HepG2 (cell line): ENCODE results near the gene WNK2. TPM values are rescaled to one million over a fixed set of nuclear protein-coding genes. Genes with fewer than 3 reads are reported as not detected.

Source experiments
- ATAC-seq: fragments of 200-7000 bp; cut with Tn5 transposase; 3 replicates; pipeline ENCODE4 v1.9.1; 2020; ENCODE audit warnings: mild to moderate bottlenecking, moderate library complexity
- BruUV-seq: library from RNA; stranded (reverse); fragments of 400-500 nt; replicated peaks from 2 replicates; lab custom pipeline; 2021; lab: Mats Ljungman, UMichigan
- CTCF ChIA-PET: fragments of 300-600 bp; formaldehyde crosslinking; extraction: SDS; loops from one replicate; lab custom pipeline; 2021; ENCODE audit warnings: low total read pairs, inconsistent platforms, low intra/inter-chr PET ratio; lab: Yijun Ruan, JAX
- POLR2A ChIA-PET: fragments of 350-600 bp; sonication (Branson Sonifier 250); formaldehyde crosslinking; loops from one replicate; lab custom pipeline; 2020; ENCODE audit warnings: antibody characterized with exemption, inconsistent platforms; lab: Yijun Ruan, JAX
- DNase-seq: peaks from one replicate; pipeline ENCODE4 v3.0.0-alpha.2; 2015; ENCODE audit warnings: low spot score
- FAIRE-seq: peaks from 3 replicates; lab custom pipeline; 2011; peaks lifted over from hg19 to GRCh38; lab: Jason Lieb, UNC
- H2AFZ ChIP-seq: one replicate; pipeline ENCODE4 v1.6.1; 2011; ENCODE audit warnings: low read length, inconsistent platforms
- H3K27ac ChIP-seq: fragments of 300-600 bp; 3 replicates; pipeline ENCODE4 v1.8.0; 2011; ENCODE audit warnings: mixed run types, mild to moderate bottlenecking, mixed read lengths, low read length, inconsistent platforms; ENCODE audit not compliant: insufficient read depth; ENCODE audit errors: extremely low read length
- H3K27me3 ChIP-seq, 2 experiments: fragments of 200-600 bp in 1 of 2; 2 replicates in 1 of 2; 3 replicates in 1 of 2; pipeline versions ENCODE4 v1.6.0 to v1.8.0; 2011; ENCODE audit warnings: low read length in 2 of 2, mild to moderate bottlenecking in 2 of 2, moderate library complexity in 2 of 2, inconsistent platforms in 1 of 2; ENCODE audit not compliant: insufficient read depth in 2 of 2, control insufficient read depth in 1 of 2
- H3K36me3 ChIP-seq, 2 experiments: fragments of 200-600 bp in 1 of 2; replicated peaks in 1 of 2; 2 replicates in 1 of 2; 3 replicates in 1 of 2; pipeline versions ENCODE4 v1.5.1 to v1.8.0; 2011; ENCODE audit warnings: low read length in 2 of 2, inconsistent platforms in 1 of 2; ENCODE audit not compliant: insufficient read depth in 2 of 2, control insufficient read depth in 1 of 2
- H3K4me1 ChIP-seq: 2 replicates; pipeline ENCODE4 v1.5.1; 2012; ENCODE audit warnings: low read length, inconsistent platforms; ENCODE audit not compliant: insufficient read depth
- H3K4me2 ChIP-seq: 2 replicates; pipeline ENCODE4 v1.6.0; 2011; ENCODE audit warnings: low read depth, low read length, inconsistent platforms
- H3K4me3 ChIP-seq, 3 experiments: fragments of 200-600 bp in 1 of 3; sonication (generic), shearing (Covaris generic) in 1 of 3; replicated peaks in 1 of 3; 2 replicates each; pipeline ENCODE4 v1.5.1; 2011 to 2016; ENCODE audit warnings: low read length in 3 of 3, inconsistent platforms in 2 of 3, low read depth in 2 of 3, mild to moderate bottlenecking in 2 of 3, control low read depth in 1 of 3, mixed read lengths in 1 of 3; ENCODE audit not compliant: insufficient read depth in 1 of 3
- H3K79me2 ChIP-seq: one replicate; pipeline ENCODE4 v1.6.1; 2011; ENCODE audit warnings: low read length, inconsistent platforms; ENCODE audit not compliant: insufficient read depth
- H3K9ac ChIP-seq: 2 replicates; pipeline ENCODE4 v1.6.0; 2011; ENCODE audit warnings: mild to moderate bottlenecking, low read depth, low read length, inconsistent platforms; ENCODE audit not compliant: insufficient read depth
- H3K9me3 ChIP-seq: 2 replicates; pipeline ENCODE4 v1.5.1; 2012; ENCODE audit warnings: mild to moderate bottlenecking, low read length
- H4K20me1 ChIP-seq: 2 replicates; pipeline ENCODE4 v1.6.0; 2011; ENCODE audit warnings: inconsistent platforms, mild to moderate bottlenecking, low read length, moderate library complexity; ENCODE audit not compliant: insufficient read depth
- ARHGAP35 ChIP-seq: sonication (generic); formaldehyde crosslinking; IDR thresholded peaks from 2 replicates; pipeline ENCODE4 v1.9.0; 2022; ENCODE audit warnings: mild to moderate bottlenecking, inconsistent platforms, moderate library complexity, missing genetic modification reagents, borderline replicate concordance
- KLF9 ChIP-seq: IDR thresholded peaks from 2 replicates; pipeline ENCODE4 v1.6.1; 2016; ENCODE audit warnings: low read depth
- MYNN ChIP-seq: sonication (generic); formaldehyde crosslinking; IDR thresholded peaks from 2 replicates; pipeline ENCODE4 v1.4.0; 2020; ENCODE audit warnings: mild to moderate bottlenecking, low read depth, missing genetic modification reagents
- NFKBIZ ChIP-seq: IDR thresholded peaks from 2 replicates; pipeline ENCODE4 v1.6.1; 2018; ENCODE audit warnings: missing genetic modification reagents, missing compliant biosample characterization
- RBAK ChIP-seq: sonication (generic); formaldehyde crosslinking; IDR thresholded peaks from 2 replicates; pipeline ENCODE4 v1.5.1; 2020; ENCODE audit warnings: mild to moderate bottlenecking, missing genetic modification reagents
- RBM39 ChIP-seq: fragments of 200-400 bp; formaldehyde crosslinking; IDR thresholded peaks from one replicate; pipeline ENCODE4 v1.6.1; 2018; ENCODE audit warnings: antibody characterized with exemption, mild to moderate bottlenecking, low read depth, low read length; ENCODE audit not compliant: poor library complexity, severe bottlenecking
- SRSF4 ChIP-seq: fragments of 200-400 bp; formaldehyde crosslinking; IDR thresholded peaks from one replicate; pipeline ENCODE4 v1.6.1; 2018; ENCODE audit warnings: mild to moderate bottlenecking, low read depth, low read length, moderate library complexity; ENCODE audit not compliant: poor library complexity, severe bottlenecking
- ZBTB7B ChIP-seq: sonication (generic); formaldehyde crosslinking; IDR thresholded peaks from 2 replicates; pipeline ENCODE4 v1.4.0; 2020; ENCODE audit warnings: missing genetic modification reagents
- ZNF180 ChIP-seq: sonication (generic); formaldehyde crosslinking; IDR thresholded peaks from 2 replicates; pipeline ENCODE4 v1.4.0; 2020; ENCODE audit warnings: low read depth, missing genetic modification reagents, borderline replicate concordance
- ZNF264 ChIP-seq: sonication (generic); formaldehyde crosslinking; IDR thresholded peaks from 2 replicates; pipeline ENCODE4 v1.4.0; 2020; ENCODE audit warnings: missing genetic modification reagents
- ZNF576 ChIP-seq: sonication (generic); formaldehyde crosslinking; IDR thresholded peaks from 2 replicates; pipeline ENCODE4 v1.4.0; 2020; ENCODE audit warnings: mild to moderate bottlenecking, missing genetic modification reagents
- ZNF766 ChIP-seq: sonication (generic); formaldehyde crosslinking; IDR thresholded peaks from 2 replicates; pipeline ENCODE4 v1.5.0; 2020; ENCODE audit warnings: missing genetic modification reagents, borderline replicate concordance
- ZNF781 ChIP-seq: sonication (generic); formaldehyde crosslinking; IDR thresholded peaks from 2 replicates; pipeline ENCODE4 v1.5.1; 2020; ENCODE audit warnings: borderline replicate concordance, mild to moderate bottlenecking, missing genetic modification reagents; ENCODE audit errors: not compliant biosample characterization
- ZNF784 ChIP-seq: sonication (generic); formaldehyde crosslinking; IDR thresholded peaks from 2 replicates; pipeline ENCODE4 v1.5.1; 2020; ENCODE audit warnings: missing genetic modification reagents, mild to moderate bottlenecking, borderline replicate concordance
- WGBS: methylation state at CpG from one replicate; pipeline ENCODE4 v1.1.6; 2017; ENCODE audit warnings: low lambda C conversion rate; 5-methylcytosine and 5-hydroxymethylcytosine counted together
- in situ Hi-C: cut with HindIII; loops from 2 replicates; pipeline ENCODE4 v1.10.0; 2017; ENCODE audit warnings: low pct_unique_long_range_greater_than_20kb; ENCODE audit not compliant: extremely low pct_ligation_motif_present
- intact Hi-C: fragments of 100-400 bp; cut with micrococcal nuclease; formaldehyde crosslinking; loops from one replicate; pipeline ENCODE4 v1.10.0; 2022; ENCODE audit not compliant: unreplicated experiment
- polyA plus RNA-seq, 8 experiments: library from polyadenylated mRNA; depleted of rRNA in 3 of 8; stranded (reverse) in 7 of 8; unstranded in 1 of 8; fragments of >200 nt; fragmentation: Illumina TruSeq in 4 of 8; extraction: Trizol in 4 of 8; gene quantifications; 2 replicates each; pipeline versions ENCODE4 v1.2.1 to v1.2.3, GENCODE V29; 2011 to 2016; ENCODE audit warnings: low read depth in 4 of 8, missing spikeins in 1 of 8, mixed read lengths in 1 of 8; ENCODE audit not compliant: insufficient read depth in 1 of 8
- total RNA-seq, 5 experiments: library from RNA; depleted of rRNA; stranded (reverse); fragments of >200 nt; fragmentation: Illumina TruSeq; extraction: Trizol; gene quantifications; 2 replicates each; pipeline ENCODE4 v1.2.3, GENCODE V29; 2016; ENCODE audit warnings: low read depth in 1 of 5
- TF ChIP-seq, protein P1 (sequence below): sonication (generic); formaldehyde crosslinking; IDR thresholded peaks from 2 replicates; pipeline ENCODE4 v1.4.0; 2020; ENCODE audit warnings: missing genetic modification reagents, borderline replicate concordance
- TF ChIP-seq, protein P2 (sequence below): sonication (generic); formaldehyde crosslinking; conservative IDR thresholded peaks from 2 replicates; pipeline ENCODE4 v1.8.0; 2022; ENCODE audit warnings: missing genetic modification reagents
- TF ChIP-seq, protein P3 (sequence below): sonication (generic); formaldehyde crosslinking; IDR thresholded peaks from 2 replicates; pipeline ENCODE4 v1.5.0; 2020; ENCODE audit warnings: missing genetic modification reagents

Gene WNK2
- total and polyA plus RNA-seq, 2 of the 13 experiments (the other 11 are each of a cell fraction or from before 2014, with no cell fraction given): 10.5 to 12.0 TPM

- BruUV-seq: no TSS peak
- H3K36me3 ChIP-seq: peaks cover 8 to 19% of the 10 kb centered on the region in 2 experiments; a peak in 3 of 5 replicates
- POLR2A ChIA-PET: no interaction called here
Measured at GRCh38 chr9:93294011-93294410, 110.1 kb downstream of the WNK2 start.

More at GRCh38 chr9:93294011-93294410, 110.1 kb downstream of the WNK2 start:
- Histone ChIP-seq H3K27ac (no peak overlapping the region), H3K9ac (no peak overlapping the region), H3K4me3 (no peak overlapping the region), H3K79me2 (no peaks in the 10 kb centered on the region), H3K9me3 (no peaks in the 10 kb centered on the region), H3K27me3 (no peaks in the 10 kb centered on the region), H3K4me2 (no peak overlapping the region), H3K4me1 (peaks cover 58% of the 10 kb centered on the region), H4K20me1 (no peaks in the 10 kb centered on the region), H2AFZ (no peak overlapping the region)
- DNase-seq (no peak), FAIRE-seq (no peak), ATAC-seq (no peak)
- TF ChIP-seq, protein P1, sequence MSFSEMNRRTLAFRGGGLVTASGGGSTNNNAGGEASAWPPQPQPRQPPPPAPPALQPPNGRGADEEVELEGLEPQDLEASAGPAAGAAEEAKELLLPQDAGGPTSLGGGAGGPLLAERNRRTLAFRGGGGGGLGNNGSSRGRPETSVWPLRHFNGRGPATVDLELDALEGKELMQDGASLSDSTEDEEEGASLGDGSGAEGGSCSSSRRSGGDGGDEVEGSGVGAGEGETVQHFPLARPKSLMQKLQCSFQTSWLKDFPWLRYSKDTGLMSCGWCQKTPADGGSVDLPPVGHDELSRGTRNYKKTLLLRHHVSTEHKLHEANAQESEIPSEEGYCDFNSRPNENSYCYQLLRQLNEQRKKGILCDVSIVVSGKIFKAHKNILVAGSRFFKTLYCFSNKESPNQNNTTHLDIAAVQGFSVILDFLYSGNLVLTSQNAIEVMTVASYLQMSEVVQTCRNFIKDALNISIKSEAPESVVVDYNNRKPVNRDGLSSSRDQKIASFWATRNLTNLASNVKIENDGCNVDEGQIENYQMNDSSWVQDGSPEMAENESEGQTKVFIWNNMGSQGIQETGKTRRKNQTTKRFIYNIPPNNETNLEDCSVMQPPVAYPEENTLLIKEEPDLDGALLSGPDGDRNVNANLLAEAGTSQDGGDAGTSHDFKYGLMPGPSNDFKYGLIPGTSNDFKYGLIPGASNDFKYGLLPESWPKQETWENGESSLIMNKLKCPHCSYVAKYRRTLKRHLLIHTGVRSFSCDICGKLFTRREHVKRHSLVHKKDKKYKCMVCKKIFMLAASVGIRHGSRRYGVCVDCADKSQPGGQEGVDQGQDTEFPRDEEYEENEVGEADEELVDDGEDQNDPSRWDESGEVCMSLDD (CRISPR knock-in tag): no peak
- TF ChIP-seq SRSF4 (no peak), KLF9 (CRISPR knock-in tag) (no peak), ZBTB7B (no peak), ZNF766 (no peak), MYNN (CRISPR knock-in tag) (no peak), RBAK (CRISPR knock-in tag) (no peak), ZNF784 (CRISPR knock-in tag) (no peak), ARHGAP35 (CRISPR knock-in tag) (no peak), NFKBIZ (CRISPR knock-in tag) (no peak), ZNF781 (CRISPR knock-in tag) (no peak), ZNF180 (no peak), RBM39 (no peak), ZNF264 (no peak), ZNF576 (CRISPR knock-in tag) (no peak)
- TF ChIP-seq, protein P2, sequence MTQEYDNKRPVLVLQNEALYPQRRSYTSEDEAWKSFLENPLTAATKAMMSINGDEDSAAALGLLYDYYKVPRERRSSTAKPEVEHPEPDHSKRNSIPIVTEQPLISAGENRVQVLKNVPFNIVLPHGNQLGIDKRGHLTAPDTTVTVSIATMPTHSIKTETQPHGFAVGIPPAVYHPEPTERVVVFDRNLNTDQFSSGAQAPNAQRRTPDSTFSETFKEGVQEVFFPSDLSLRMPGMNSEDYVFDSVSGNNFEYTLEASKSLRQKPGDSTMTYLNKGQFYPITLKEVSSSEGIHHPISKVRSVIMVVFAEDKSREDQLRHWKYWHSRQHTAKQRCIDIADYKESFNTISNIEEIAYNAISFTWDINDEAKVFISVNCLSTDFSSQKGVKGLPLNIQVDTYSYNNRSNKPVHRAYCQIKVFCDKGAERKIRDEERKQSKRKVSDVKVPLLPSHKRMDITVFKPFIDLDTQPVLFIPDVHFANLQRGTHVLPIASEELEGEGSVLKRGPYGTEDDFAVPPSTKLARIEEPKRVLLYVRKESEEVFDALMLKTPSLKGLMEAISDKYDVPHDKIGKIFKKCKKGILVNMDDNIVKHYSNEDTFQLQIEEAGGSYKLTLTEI: no peak
- TF ChIP-seq, protein P3, sequence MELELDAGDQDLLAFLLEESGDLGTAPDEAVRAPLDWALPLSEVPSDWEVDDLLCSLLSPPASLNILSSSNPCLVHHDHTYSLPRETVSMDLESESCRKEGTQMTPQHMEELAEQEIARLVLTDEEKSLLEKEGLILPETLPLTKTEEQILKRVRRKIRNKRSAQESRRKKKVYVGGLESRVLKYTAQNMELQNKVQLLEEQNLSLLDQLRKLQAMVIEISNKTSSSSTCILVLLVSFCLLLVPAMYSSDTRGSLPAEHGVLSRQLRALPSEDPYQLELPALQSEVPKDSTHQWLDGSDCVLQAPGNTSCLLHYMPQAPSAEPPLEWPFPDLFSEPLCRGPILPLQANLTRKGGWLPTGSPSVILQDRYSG: no peak
- WGBS: 93% methylated on average over 9 of the region's 9 CpGs
- in situ Hi-C loops (no loop called here), intact Hi-C loops (loop anchor here (10.0 kb wide), 1 partner anchor 49 kb away; no protein-coding TSS in a partner anchor)
- CTCF ChIA-PET: no interaction called here
